Osteoblast (primary cell): ENCODE results near the gene QPCT. TPM values are rescaled to one million over a fixed set of nuclear protein-coding genes. Genes with fewer than 3 reads are reported as not detected.
A peak's percentile ranks its signal among the peaks of the same experiment; 100 is the strongest.

ENCODE experiments used
- DNase-seq: peaks from one replicate; pipeline ENCODE4 v3.0.0; 2011; ENCODE audit warnings: low spot score, mixed read lengths; ENCODE audit not compliant: insufficient read length; ENCODE audit errors: missing footprints
- H2AFZ ChIP-seq: 2 replicates; pipeline ENCODE4 v1.6.0; 2011; ENCODE audit warnings: mild to moderate bottlenecking, low read length
- H3K27ac ChIP-seq: 2 replicates; pipeline ENCODE4 v1.5.1; 2011; ENCODE audit warnings: mild to moderate bottlenecking, low read depth, low read length, moderate library complexity
- H3K27me3 ChIP-seq: 2 replicates; pipeline ENCODE4 v1.6.0; 2012; ENCODE audit warnings: mild to moderate bottlenecking, control low read depth, inconsistent platforms, low read length, moderate library complexity; ENCODE audit not compliant: insufficient read depth
- H3K36me3 ChIP-seq: 2 replicates; pipeline ENCODE4 v1.5.1; 2011; ENCODE audit warnings: mild to moderate bottlenecking, low read length, control low read depth, moderate library complexity; ENCODE audit not compliant: insufficient read depth
- H3K4me1 ChIP-seq: 2 replicates; pipeline ENCODE4 v1.5.1; 2011; ENCODE audit warnings: mild to moderate bottlenecking, low read length, control low read depth, moderate library complexity; ENCODE audit not compliant: insufficient read depth
- H3K4me2 ChIP-seq: 2 replicates; pipeline ENCODE4 v1.6.0; 2011; ENCODE audit warnings: mild to moderate bottlenecking, low read length; ENCODE audit not compliant: insufficient read depth
- H3K4me3 ChIP-seq: fragments of 200-600 bp; sonication (generic); 3 replicates; pipeline ENCODE4 v1.5.1; 2012; ENCODE audit warnings: mild to moderate bottlenecking, low read length, inconsistent platforms; ENCODE audit not compliant: insufficient read depth
- H3K79me2 ChIP-seq: 2 replicates; pipeline ENCODE4 v1.6.0; 2012; ENCODE audit warnings: mild to moderate bottlenecking, low read length, control low read depth, inconsistent platforms; ENCODE audit not compliant: insufficient read depth
- H3K9me3 ChIP-seq: 2 replicates; pipeline ENCODE4 v1.5.1; 2011; ENCODE audit warnings: low read depth, low read length, control low read depth
- H4K20me1 ChIP-seq: 2 replicates; pipeline ENCODE4 v1.6.0; 2012; ENCODE audit warnings: mild to moderate bottlenecking, low read length, control low read depth; ENCODE audit not compliant: insufficient read depth
- total RNA-seq: library from RNA; depleted of rRNA; stranded (reverse); fragments of >200 nt; gene quantifications from 2 replicates; pipeline ENCODE4 v1.2.3, GENCODE V29; 2012
- TF ChIP-seq, protein P1 (sequence below): IDR thresholded peaks from 2 replicates; pipeline ENCODE4 v1.5.1; 2011; ENCODE audit warnings: mild to moderate bottlenecking, low read depth, low read length, moderate library complexity; ENCODE audit errors: extremely low read depth

QPCT gene
- total RNA-seq, 1 donor, result 25.7 TPM

GRCh38 chr2:37396890-37397565 is 52.6 kb downstream of the QPCT start:
- no peaks in the 10 kb centered on the region for H3K36me3 ChIP-seq
- H2AFZ ChIP-seq, result peak overlapping the region; percentile 32
- H3K27me3 ChIP-seq, result no peaks in the 10 kb centered on the region
- TF ChIP-seq, protein P1, sequence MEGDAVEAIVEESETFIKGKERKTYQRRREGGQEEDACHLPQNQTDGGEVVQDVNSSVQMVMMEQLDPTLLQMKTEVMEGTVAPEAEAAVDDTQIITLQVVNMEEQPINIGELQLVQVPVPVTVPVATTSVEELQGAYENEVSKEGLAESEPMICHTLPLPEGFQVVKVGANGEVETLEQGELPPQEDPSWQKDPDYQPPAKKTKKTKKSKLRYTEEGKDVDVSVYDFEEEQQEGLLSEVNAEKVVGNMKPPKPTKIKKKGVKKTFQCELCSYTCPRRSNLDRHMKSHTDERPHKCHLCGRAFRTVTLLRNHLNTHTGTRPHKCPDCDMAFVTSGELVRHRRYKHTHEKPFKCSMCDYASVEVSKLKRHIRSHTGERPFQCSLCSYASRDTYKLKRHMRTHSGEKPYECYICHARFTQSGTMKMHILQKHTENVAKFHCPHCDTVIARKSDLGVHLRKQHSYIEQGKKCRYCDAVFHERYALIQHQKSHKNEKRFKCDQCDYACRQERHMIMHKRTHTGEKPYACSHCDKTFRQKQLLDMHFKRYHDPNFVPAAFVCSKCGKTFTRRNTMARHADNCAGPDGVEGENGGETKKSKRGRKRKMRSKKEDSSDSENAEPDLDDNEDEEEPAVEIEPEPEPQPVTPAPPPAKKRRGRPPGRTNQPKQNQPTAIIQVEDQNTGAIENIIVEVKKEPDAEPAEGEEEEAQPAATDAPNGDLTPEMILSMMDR, result no peak
- H3K27ac ChIP-seq, result no peak overlapping the region
- H3K9me3 ChIP-seq, result no peaks in the 10 kb centered on the region
- no peak overlapping the region for H3K4me3 ChIP-seq
- H4K20me1 ChIP-seq, result no peaks in the 10 kb centered on the region
- no peak overlapping the region for H3K4me2 ChIP-seq
- H3K4me1 ChIP-seq, result no peaks in the 10 kb centered on the region
- peak; percentile 56 for DNase-seq
- H3K79me2 ChIP-seq, result no peaks in the 10 kb centered on the region

DNA sequence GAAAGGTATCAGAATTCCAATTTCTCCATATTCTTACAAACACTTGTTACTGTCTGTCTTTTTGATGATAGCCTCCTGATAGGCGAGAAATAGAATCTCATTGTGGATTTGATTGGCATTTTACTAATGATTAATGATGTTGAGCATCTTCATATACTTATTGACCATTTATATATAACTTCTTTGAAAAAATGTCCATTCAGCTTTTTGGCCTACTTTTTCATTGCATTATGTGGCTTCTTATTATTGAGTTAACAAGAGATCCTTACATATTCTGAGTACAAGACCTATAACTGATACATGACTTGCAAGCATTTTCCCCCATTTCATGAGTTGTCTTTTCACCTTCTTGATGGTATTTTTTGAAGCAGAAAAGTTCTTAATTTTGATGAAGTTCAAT is 54.6 kb downstream of the QPCT start:
- Histone ChIP-seq H2AFZ (no peak overlapping the region), H3K4me2 (no peak overlapping the region), H3K79me2 (no peaks in the 10 kb centered on the region), H3K27me3 (no peaks in the 10 kb centered on the region), H3K27ac (no peak overlapping the region), H3K4me1 (no peaks in the 10 kb centered on the region), H3K9me3 (no peaks in the 10 kb centered on the region), H3K4me3 (no peak overlapping the region), H3K36me3 (no peaks in the 10 kb centered on the region), H4K20me1 (no peaks in the 10 kb centered on the region)
- TF ChIP-seq, protein P1, result no peak
- DNase-seq, result no peak

DNA sequence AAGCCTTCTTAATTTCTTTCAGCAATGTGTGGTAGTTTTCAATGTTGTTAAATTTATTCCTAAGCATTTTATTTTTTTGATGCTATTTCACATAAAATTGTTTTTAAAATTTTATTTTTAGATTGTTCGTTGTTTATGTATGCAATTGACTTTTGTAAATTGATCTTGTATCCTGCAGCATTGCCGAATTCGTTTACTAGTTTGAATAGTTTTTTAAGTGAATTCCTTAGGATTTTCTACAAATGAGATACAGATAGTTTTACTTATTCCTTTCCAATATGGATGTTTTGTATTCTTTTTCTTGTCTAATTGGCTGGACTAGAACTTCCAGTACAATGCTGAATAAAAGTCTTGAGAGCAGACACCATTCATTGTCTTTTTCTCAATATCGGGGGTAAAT is 55.6 kb downstream of the QPCT start:
- Histone ChIP-seq H3K36me3 (no peaks in the 10 kb centered on the region), H3K4me3 (no peak overlapping the region), H3K27ac (no peak overlapping the region), H3K79me2 (no peaks in the 10 kb centered on the region), H3K9me3 (no peaks in the 10 kb centered on the region), H3K4me2 (no peak overlapping the region), H3K27me3 (no peaks in the 10 kb centered on the region), H3K4me1 (no peaks in the 10 kb centered on the region), H2AFZ (no peak overlapping the region), H4K20me1 (no peaks in the 10 kb centered on the region)
- no peak for DNase-seq
- TF ChIP-seq, protein P1, result no peak

DNA sequence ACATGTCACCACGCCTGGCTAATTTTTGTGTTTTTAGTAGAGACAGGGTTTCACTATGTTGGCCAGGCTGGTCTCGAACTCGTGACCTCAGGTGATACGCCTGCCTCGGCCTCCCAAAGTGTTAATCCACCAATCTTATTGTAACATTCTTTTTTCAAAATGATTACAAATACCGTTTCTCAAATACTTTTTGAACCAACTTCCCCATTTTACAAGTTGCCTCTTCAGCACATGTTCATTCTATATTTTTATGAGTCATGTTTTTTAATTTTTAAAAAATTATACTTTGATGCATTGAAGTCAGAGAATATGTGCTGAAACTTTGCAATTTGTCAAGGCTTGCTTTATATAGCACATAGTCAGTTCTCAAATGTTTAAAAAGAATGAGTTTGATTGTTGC is 58.2 kb downstream of the QPCT start:
- H3K27ac ChIP-seq, result no peak overlapping the region
- TF ChIP-seq, protein P1, result no peak
- H3K27me3 ChIP-seq, result no peaks in the 10 kb centered on the region
- no peak overlapping the region for H3K4me3 ChIP-seq
- no peaks in the 10 kb centered on the region for H3K79me2 ChIP-seq
- no peaks in the 10 kb centered on the region for H3K9me3 ChIP-seq
- H3K36me3 ChIP-seq, result no peaks in the 10 kb centered on the region
- no peaks in the 10 kb centered on the region for H4K20me1 ChIP-seq
- H3K4me1 ChIP-seq, result no peaks in the 10 kb centered on the region
- DNase-seq, result no peak
- no peak overlapping the region for H3K4me2 ChIP-seq
- no peak overlapping the region for H2AFZ ChIP-seq
